AG04450 (cell line): ENCODE measurements around the gene SLC25A5. TPM values are rescaled to one million over a fixed set of nuclear protein-coding genes. Genes with fewer than 3 reads are reported as not detected.
"Not testable (repeated sequence)": the region's sequence is repeated elsewhere in the genome, so short reads cannot be mapped to it uniquely, and the experiment has no call there.

Source experiments
- CTCF ChIA-PET: fragments of 300-600, 350-600 bp; formaldehyde crosslinking; extraction: SDS; loops from one replicate; lab custom pipeline; 2022; ENCODE audit warnings: antibody characterized with exemption, inconsistent platforms; lab: Charles Lee
- POLR2A ChIA-PET: fragments of 350-600 bp; formaldehyde crosslinking; extraction: SDS; loops from one replicate; lab custom pipeline; 2021; ENCODE audit warnings: antibody characterized with exemption, inconsistent platforms; lab: Yijun Ruan, JAX
- DNase-seq: peaks from one replicate; pipeline ENCODE4 v3.0.0-alpha.2; 2011; ENCODE audit warnings: low read depth, low spot score
- H3K27ac ChIP-seq: one replicate; pipeline ENCODE4 v1.5.1; 2012; ENCODE audit warnings: low read depth, low read length, control low read depth
- H3K27me3 ChIP-seq: one replicate; pipeline ENCODE4 v1.6.0; 2012; ENCODE audit warnings: low read length; ENCODE audit not compliant: control insufficient read depth, insufficient read depth
- H3K4me3 ChIP-seq: 2 replicates; pipeline ENCODE4 v1.5.1; 2011; ENCODE audit warnings: mild to moderate bottlenecking, low read depth, low read length, control low read depth
- H3K9me3 ChIP-seq: 2 replicates; pipeline ENCODE4 v1.5.1; 2012; ENCODE audit warnings: low read length; ENCODE audit not compliant: control insufficient read depth, insufficient read depth
- CTCF ChIP-seq: IDR thresholded peaks from 2 replicates; pipeline ENCODE4 v1.5.1; 2011; ENCODE audit warnings: low read depth, low read length, control low read depth, inconsistent platforms
- polyA plus RNA-seq: library from polyadenylated mRNA; depleted of rRNA; stranded (reverse); fragments of >200 nt; gene quantifications from 2 replicates; pipeline ENCODE4 v1.2.3, GENCODE V29; 2011

SLC25A5 gene
- polyA plus RNA-seq, 1 experiment = 227 TPM

- Histone ChIP-seq H3K4me3 (no peak overlapping the region), H3K27me3 (no peaks in the 10 kb centered on the region), H3K27ac (no peak overlapping the region), H3K9me3 (no peaks in the 10 kb centered on the region)
- TF ChIP-seq CTCF = no peak
- no peak for DNase-seq
- CTCF ChIA-PET = interaction anchor here (0.8 to 8.3 kb wide), 3 partner anchors 13 to 26 kb away, joined by 4 to 62 read pairs (median 6); no protein-coding TSS in a partner anchor
- POLR2A ChIA-PET = no interaction called here
These were observed 18.5 kb downstream of the SLC25A5 start for GRCh38 chrX:119486745-119487144.

- H3K27ac ChIP-seq, H3K9me3 ChIP-seq, H3K27me3 ChIP-seq, H3K4me3 ChIP-seq, DNase-seq, POLR2A ChIA-PET: not testable (repeated sequence)
- CTCF ChIA-PET = interaction anchor here (1.6 to 8.3 kb wide), 5 partner anchors 10 to 25 kb away, joined by 3 to 62 read pairs (median 6); no protein-coding TSS in a partner anchor
These were observed 19.5 kb downstream of the SLC25A5 start for GRCh38 chrX:119487766-119488165.

GRCh38 chrX:119488749-119489148 lies 20.5 kb downstream of the SLC25A5 start:
- no peak overlapping the region for H3K27ac ChIP-seq
- H3K4me3 ChIP-seq = no peak overlapping the region
- POLR2A ChIA-PET = no interaction called here
- CTCF ChIA-PET = interaction anchor here (0.7 to 8.3 kb wide), 9 partner anchors 11 to 117 kb away, joined by 3 to 62 read pairs (median 5); partner anchors contain the start of gene NKRF
- TF ChIP-seq CTCF = peak; percentile 59
- no peaks in the 10 kb centered on the region for H3K9me3 ChIP-seq
- no peaks in the 10 kb centered on the region for H3K27me3 ChIP-seq
- no peak for DNase-seq

GRCh38 chrX:119489212-119490074 lies 21.2 kb downstream of the SLC25A5 start:
- Histone ChIP-seq H3K27ac (no peak overlapping the region), H3K9me3 (no peaks in the 10 kb centered on the region), H3K27me3 (no peaks in the 10 kb centered on the region), H3K4me3 (no peak overlapping the region)
- TF ChIP-seq CTCF = no peak
- no peak for DNase-seq
- POLR2A ChIA-PET = interaction anchor here (0.6 kb wide), 2 partner anchors 19 to 245 kb away, joined by 3 to 5 read pairs; no protein-coding TSS in a partner anchor
- CTCF ChIA-PET = interaction anchor here (1.0 to 8.3 kb wide), 8 partner anchors 11 to 116 kb away, joined by 3 to 62 read pairs (median 6); partner anchors contain the start of gene NKRF

- no peak for DNase-seq
- POLR2A ChIA-PET = no interaction called here
- no peaks in the 10 kb centered on the region for H3K27me3 ChIP-seq
- H3K27ac ChIP-seq = no peak overlapping the region
- TF ChIP-seq CTCF = no peak
- H3K9me3 ChIP-seq = no peaks in the 10 kb centered on the region
- CTCF ChIA-PET = interaction anchor here (2.0 to 3.6 kb wide), 3 partner anchors 10 to 20 kb away, joined by 7 to 15 read pairs (median 13); no protein-coding TSS in a partner anchor
- no peak overlapping the region for H3K4me3 ChIP-seq
These were observed 24.2 kb downstream of the SLC25A5 start for GRCh38 chrX:119492463-119492862.

GRCh38 chrX:119493851-119494495 lies 25.7 kb downstream of the SLC25A5 start:
- H3K27ac ChIP-seq, H3K27me3 ChIP-seq, H3K9me3 ChIP-seq, DNase-seq, H3K4me3 ChIP-seq: not testable (repeated sequence)
- ChIA-PET POLR2A (interaction anchor here (0.6 kb wide), 1 partner anchor 81 kb away, joined by 3 read pairs; no protein-coding TSS in a partner anchor), CTCF (interaction anchor here (0.6 to 3.6 kb wide), 7 partner anchors 11 to 116 kb away, joined by 4 to 15 read pairs (median 5); no protein-coding TSS in a partner anchor)
